ENCODE measurements around the gene SULT4A1.
"Not testable (repeated sequence)": the region's sequence is repeated elsewhere in the genome, so short reads cannot be mapped to it uniquely, and the experiment has no call there.

GRCh38 chr22:43903033-43903432 lies 40.7 kb upstream of the SULT4A1 start:
- not testable (repeated sequence) for TF ChIP-seq CTCF (IDR thresholded peaks at IDR 0.05; ENCODE audit: insufficient read depth, low read length, poor library complexity, severe bottlenecking); EZH2phosphoT487 (conservative IDR thresholded peaks at IDR 0.05; ENCODE audit: low read length)

All from SU-DHL-6 (cell line).